Activated B cell treated with CpG ODN at 0.5 μM for 24 hours (primary cell): ENCODE measurements around the gene ASMTL. TPM values are rescaled to one million over a fixed set of nuclear protein-coding genes. Genes with fewer than 3 reads are reported as not detected.

Experiments used
- ATAC-seq: fragments of 200-7000 bp; cut with Tn5 transposase; one replicate; pipeline ENCODE4 v1.10.0; 2021; ENCODE audit warnings: low read depth, mild to moderate bottlenecking, moderate library complexity
- CTCF ChIA-PET: fragments of 350-600 bp; sonication (Branson Sonifier 250); formaldehyde crosslinking; loops from one replicate; lab custom pipeline; 2021; ENCODE audit warnings: antibody characterized with exemption; lab: Charles Lee
- POLR2A ChIA-PET: fragments of 350-600 bp; sonication (Branson Sonifier 250); formaldehyde crosslinking; loops from one replicate; lab custom pipeline; 2021; ENCODE audit warnings: antibody characterized with exemption; lab: Charles Lee
- DNase-seq: peaks from one replicate; pipeline ENCODE4 v3.0.0; 2022
- H3K27ac Mint-ChIP-seq: one replicate; pipeline ENCODE4 v1.8.0; 2020; ENCODE audit warnings: mixed read lengths
- H3K27me3 Mint-ChIP-seq: one replicate; pipeline ENCODE4 v1.8.0; 2021; ENCODE audit warnings: mixed read lengths
- H3K36me3 Mint-ChIP-seq: one replicate; pipeline ENCODE4 v1.8.0; 2021; ENCODE audit warnings: low read depth, mixed read lengths
- H3K4me1 Mint-ChIP-seq: one replicate; pipeline ENCODE4 v1.8.0; 2021; ENCODE audit warnings: mixed read lengths
- H3K4me3 Mint-ChIP-seq: one replicate; pipeline ENCODE4 v1.8.0; 2020; ENCODE audit warnings: mild to moderate bottlenecking, mixed read lengths
- H3K9me3 Mint-ChIP-seq: one replicate; pipeline ENCODE4 v1.8.0; 2020; ENCODE audit warnings: mixed read lengths
- intact Hi-C: fragments of 100-400 bp; cut with micrococcal nuclease; formaldehyde crosslinking; loops from one replicate; pipeline ENCODE4 v1.15.1; 2024
- total RNA-seq: library from RNA; stranded (reverse); gene quantifications from 2 replicates; pipeline ENCODE4 v1.2.3, GENCODE V29; 2022
- TF ChIP-seq, protein P1 (sequence below): fragments of 200-600 bp; IDR thresholded peaks from one replicate; pipeline ENCODE4 v1.8.0; 2022; ENCODE audit warnings: antibody characterized with exemption, mild to moderate bottlenecking

ASMTL gene
- total RNA-seq, 1 donor from 2014 or later: 52.1 TPM

DNA sequence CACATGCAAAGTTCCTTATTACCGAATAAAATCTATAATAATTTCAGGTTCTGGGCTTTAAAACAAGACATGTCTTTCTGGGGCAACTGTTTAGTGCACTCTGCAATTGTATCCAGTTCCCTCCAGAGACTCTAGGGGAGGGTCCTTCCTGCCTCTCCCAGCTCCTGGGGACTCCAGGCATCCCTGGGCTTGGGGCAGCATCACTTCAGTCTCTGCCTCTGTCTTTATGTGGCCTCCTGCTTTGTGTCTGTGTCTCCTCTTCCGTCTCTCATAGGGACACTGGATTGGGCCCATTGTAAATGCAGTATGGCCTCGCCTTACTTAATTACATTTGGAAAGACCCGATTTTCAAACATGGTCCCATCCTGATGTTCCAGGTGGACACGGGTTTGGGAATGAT, 10.9 kb upstream of the ASMTL start:
- ChIA-PET CTCF (no interaction called here), POLR2A (no interaction called here)
- TF ChIP-seq, protein P1, sequence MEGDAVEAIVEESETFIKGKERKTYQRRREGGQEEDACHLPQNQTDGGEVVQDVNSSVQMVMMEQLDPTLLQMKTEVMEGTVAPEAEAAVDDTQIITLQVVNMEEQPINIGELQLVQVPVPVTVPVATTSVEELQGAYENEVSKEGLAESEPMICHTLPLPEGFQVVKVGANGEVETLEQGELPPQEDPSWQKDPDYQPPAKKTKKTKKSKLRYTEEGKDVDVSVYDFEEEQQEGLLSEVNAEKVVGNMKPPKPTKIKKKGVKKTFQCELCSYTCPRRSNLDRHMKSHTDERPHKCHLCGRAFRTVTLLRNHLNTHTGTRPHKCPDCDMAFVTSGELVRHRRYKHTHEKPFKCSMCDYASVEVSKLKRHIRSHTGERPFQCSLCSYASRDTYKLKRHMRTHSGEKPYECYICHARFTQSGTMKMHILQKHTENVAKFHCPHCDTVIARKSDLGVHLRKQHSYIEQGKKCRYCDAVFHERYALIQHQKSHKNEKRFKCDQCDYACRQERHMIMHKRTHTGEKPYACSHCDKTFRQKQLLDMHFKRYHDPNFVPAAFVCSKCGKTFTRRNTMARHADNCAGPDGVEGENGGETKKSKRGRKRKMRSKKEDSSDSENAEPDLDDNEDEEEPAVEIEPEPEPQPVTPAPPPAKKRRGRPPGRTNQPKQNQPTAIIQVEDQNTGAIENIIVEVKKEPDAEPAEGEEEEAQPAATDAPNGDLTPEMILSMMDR: no peak
- H3K4me3 Mint-ChIP-seq: no peak overlapping the region
- peaks cover 54% of the 10 kb centered on the region for H3K36me3 Mint-ChIP-seq
- no peaks in the 10 kb centered on the region for H3K27me3 Mint-ChIP-seq
- H3K27ac Mint-ChIP-seq: peak overlapping the region; percentile 65
- no peak for ATAC-seq
- intact Hi-C loops: no loop called here
- H3K9me3 Mint-ChIP-seq: no peaks in the 10 kb centered on the region
- no peak for DNase-seq
- peaks cover 71% of the 10 kb centered on the region for H3K4me1 Mint-ChIP-seq

DNA sequence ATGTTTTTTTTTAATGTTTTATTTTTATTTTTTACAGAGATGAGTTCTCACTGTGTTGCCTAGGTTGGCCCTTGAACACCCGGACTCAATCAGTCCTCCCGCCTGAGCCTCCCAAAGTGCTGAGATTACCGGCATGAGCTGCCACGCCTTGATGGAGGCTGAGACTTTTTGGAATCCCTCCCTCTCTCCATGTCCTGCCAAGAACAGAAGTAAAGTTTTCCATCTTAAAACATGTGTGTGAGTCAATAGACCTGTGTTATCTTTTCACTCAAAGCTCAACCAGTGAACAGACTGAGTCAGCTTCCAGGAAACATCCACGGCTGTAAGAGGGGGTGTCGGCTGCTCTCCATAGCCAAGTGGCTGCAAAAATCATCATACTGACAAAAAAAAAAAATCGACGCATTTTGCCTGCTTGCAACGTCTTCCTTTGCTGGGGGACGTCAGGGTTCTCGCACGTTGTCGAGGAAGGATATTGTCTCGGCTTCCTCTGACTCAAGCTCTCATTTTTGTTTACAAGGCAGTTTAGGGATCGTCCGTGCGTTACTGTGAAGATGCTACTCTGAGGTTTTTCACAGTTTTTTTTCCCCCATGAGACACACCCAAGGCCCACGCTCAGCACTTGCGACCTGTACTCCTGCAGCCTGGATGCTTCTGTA, 10.0 kb upstream of the ASMTL start:
- Mint-ChIP-seq H3K9me3 (no peaks in the 10 kb centered on the region), H3K27ac (peak overlapping the region; percentile 65), H3K27me3 (no peaks in the 10 kb centered on the region), H3K4me3 (peak overlapping the region; percentile 2), H3K4me1 (peaks cover 62% of the 10 kb centered on the region), H3K36me3 (peaks cover 50% of the 10 kb centered on the region)
- peak; percentile 6 for ATAC-seq
- TF ChIP-seq, protein P1: no peak
- DNase-seq: peak; percentile 13
- ChIA-PET POLR2A (no interaction called here), CTCF (no interaction called here)
- intact Hi-C loops: no loop called here

DNA sequence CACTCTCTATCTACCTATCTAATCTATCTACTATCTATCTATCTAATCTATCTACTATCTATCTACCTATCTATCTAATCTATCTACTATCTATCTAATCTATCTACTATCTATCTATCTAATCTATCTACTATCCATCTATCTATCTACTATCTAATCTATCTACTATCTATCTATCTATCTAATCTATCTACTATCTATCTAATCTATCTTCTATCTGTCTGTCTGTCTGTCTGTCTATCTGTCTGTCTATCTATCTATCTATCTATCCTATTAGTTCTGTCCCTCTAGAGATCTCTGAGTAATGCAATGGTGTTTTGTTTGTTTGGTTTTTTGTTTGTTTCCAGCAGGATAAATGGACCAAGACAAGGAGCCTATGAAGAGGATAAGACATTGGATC, 9.4 kb upstream of the ASMTL start:
- ChIA-PET CTCF (no interaction called here), POLR2A (no interaction called here)
- Mint-ChIP-seq H3K4me1 (peaks cover 56% of the 10 kb centered on the region), H3K4me3 (no peak overlapping the region), H3K27me3 (no peaks in the 10 kb centered on the region), H3K36me3 (peaks cover 46% of the 10 kb centered on the region), H3K27ac (peak overlapping the region; percentile 11), H3K9me3 (no peaks in the 10 kb centered on the region)
- TF ChIP-seq, protein P1: no peak
- DNase-seq (no peak), ATAC-seq (no peak)
- intact Hi-C loops: no loop called here

DNA sequence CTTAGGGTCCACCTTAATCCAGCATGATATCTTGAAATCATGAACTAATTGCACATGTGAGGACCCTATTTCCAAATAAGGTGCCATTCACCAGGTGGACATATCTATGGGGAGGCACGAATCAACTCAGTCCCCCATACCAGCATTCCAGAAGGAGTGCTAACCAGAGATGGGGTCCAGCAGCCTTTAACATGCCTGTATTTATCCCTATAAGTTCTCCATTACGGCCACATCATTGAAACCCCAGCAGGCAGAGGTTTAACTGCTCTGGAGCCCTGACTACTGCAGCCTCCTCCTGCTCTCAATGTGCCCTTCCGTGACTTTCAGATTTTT, 3.2 kb upstream of the ASMTL start:
- Mint-ChIP-seq H3K4me3 (no peak overlapping the region), H3K27me3 (no peaks in the 10 kb centered on the region), H3K36me3 (no peaks in the 10 kb centered on the region), H3K27ac (peak overlapping the region; percentile 41), H3K4me1 (peaks cover 26% of the 10 kb centered on the region), H3K9me3 (no peaks in the 10 kb centered on the region)
- ChIA-PET POLR2A (no interaction called here), CTCF (no interaction called here)
- DNase-seq (peak; percentile 4), ATAC-seq (no peak)
- TF ChIP-seq, protein P1: no peak
- intact Hi-C loops: loop anchor here (2.0 kb wide), 1 partner anchor 197 kb away; no protein-coding TSS in a partner anchor

DNA sequence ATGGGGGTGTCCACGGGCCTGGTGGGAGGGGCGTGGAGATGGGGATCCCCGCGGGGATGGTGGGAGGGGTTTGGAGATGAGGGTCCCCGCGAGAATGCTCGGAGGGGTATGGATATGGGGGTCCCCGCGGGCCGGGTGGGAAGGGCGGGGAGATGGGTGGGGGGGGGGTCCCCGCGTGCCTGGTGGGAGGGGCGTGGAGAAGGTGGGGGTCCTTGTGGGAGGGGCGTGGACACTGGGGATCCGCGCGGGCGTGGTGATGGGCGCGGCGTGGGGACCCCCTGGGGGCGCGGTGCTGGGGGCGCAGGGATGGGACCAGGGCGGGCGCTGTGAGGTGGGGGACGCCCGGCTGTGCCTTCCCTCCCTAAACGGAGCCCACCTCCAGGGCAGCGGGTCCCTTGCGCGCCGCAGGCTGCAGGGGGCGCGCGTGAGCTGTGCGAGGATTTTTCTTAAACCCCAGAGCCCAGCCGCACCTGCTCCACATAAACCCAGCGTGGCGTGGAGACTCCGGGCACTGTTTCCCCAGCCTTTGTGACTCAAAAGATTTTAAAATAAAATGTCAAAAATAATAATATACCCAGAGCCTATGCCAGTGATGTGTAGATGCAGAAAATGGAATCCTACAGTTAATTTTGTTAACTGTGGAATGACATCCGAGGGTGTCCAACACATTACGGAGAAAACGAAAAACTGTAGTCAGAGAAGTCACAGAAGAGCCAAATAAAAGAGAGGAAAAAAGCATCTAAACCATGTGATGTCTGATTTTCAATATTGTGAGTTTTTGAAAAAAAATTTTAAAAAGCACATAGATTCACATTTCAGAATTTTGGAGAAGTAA, 1.5 kb upstream of the ASMTL start:
- Mint-ChIP-seq H3K4me1 (peaks cover 32% of the 10 kb centered on the region), H3K9me3 (peaks cover 2% of the 10 kb centered on the region), H3K27me3 (no peaks in the 10 kb centered on the region), H3K36me3 (peaks cover 2% of the 10 kb centered on the region), H3K4me3 (peak overlapping the region; percentile 63), H3K27ac (peak overlapping the region; percentile 50)
- peak; percentile 92 for DNase-seq
- POLR2A ChIA-PET: no interaction called here
- CTCF ChIA-PET: no interaction called here
- TF ChIP-seq, protein P1: peak; percentile 37
- peak; percentile 29 for ATAC-seq
- intact Hi-C loops: loop anchor here (1.0 to 5.0 kb wide), 22 partner anchors 14 to 1237 kb away; partner anchors contain the start of genes AKAP17A, CD99, DHRSX and P2RY8
